IMR-90 (cell line): ENCODE data around the gene COLEC12. TPM values are rescaled to one million over a fixed set of nuclear protein-coding genes. Genes with fewer than 3 reads are reported as not detected.

Source experiments
- ATAC-seq: fragments of 200-7000 bp; cut with Tn5 transposase; 2 replicates; pipeline ENCODE4 v1.9.1; 2020; ENCODE audit warnings: low read depth, mild to moderate bottlenecking, moderate library complexity
- BruUV-seq: library from RNA; stranded (reverse); fragments of 400-500 nt; replicated peaks from 2 replicates; lab custom pipeline; 2021; lab: Mats Ljungman, UMichigan
- CTCF ChIA-PET: fragments of 300-600 bp; formaldehyde crosslinking; extraction: SDS; loops from one replicate; lab custom pipeline; 2021; ENCODE audit warnings: antibody characterized with exemption; lab: Yijun Ruan, JAX
- POLR2A ChIA-PET: fragments of 300-600 bp; sonication (Branson Sonifier 250); formaldehyde crosslinking; loops from one replicate; lab custom pipeline; 2022; ENCODE audit warnings: antibody characterized with exemption; ENCODE audit not compliant: unreplicated experiment; lab: Charles Lee
- DNase-seq: peaks from one replicate; pipeline ENCODE4 v3.0.0; 2013
- H2AFZ ChIP-seq: replicated peaks from 2 replicates; pipeline ENCODE3; 2013; ENCODE audit warnings: low read length, mild to moderate bottlenecking; ENCODE audit not compliant: poor library complexity
- H2AK5ac ChIP-seq: 2 replicates; pipeline ENCODE4 v1.6.1; 2013; ENCODE audit warnings: low read depth, low read length, inconsistent platforms
- H2AK9ac ChIP-seq: replicated peaks from 2 replicates; pipeline ENCODE3; 2013; ENCODE audit warnings: mild to moderate bottlenecking, low read depth, low read length, moderate library complexity; ENCODE audit not compliant: poor library complexity
- H2BK120ac ChIP-seq: 2 replicates; pipeline ENCODE4 v1.6.1; 2013; ENCODE audit warnings: low read depth, low read length, inconsistent platforms
- H2BK15ac ChIP-seq: 3 replicates; pipeline ENCODE4 v1.6.1; 2013; ENCODE audit warnings: low read depth, low read length, inconsistent platforms
- H2BK20ac ChIP-seq: 2 replicates; pipeline ENCODE4 v1.6.1; 2013; ENCODE audit warnings: low read depth, mild to moderate bottlenecking, inconsistent platforms, low read length, moderate library complexity
- H2BK5ac ChIP-seq: 2 replicates; pipeline ENCODE4 v1.6.1; 2013; ENCODE audit warnings: mild to moderate bottlenecking, low read depth, low read length, inconsistent platforms; ENCODE audit not compliant: poor library complexity, severe bottlenecking
- H3K14ac ChIP-seq: replicated peaks from 2 replicates; pipeline ENCODE4 v1.6.1; 2013; ENCODE audit warnings: low read depth, low read length, inconsistent platforms
- H3K18ac ChIP-seq: 2 replicates; pipeline ENCODE4 v1.6.1; 2013; ENCODE audit warnings: low read depth, low read length, control low read depth
- H3K23ac ChIP-seq: 2 replicates; pipeline ENCODE4 v1.6.1; 2013; ENCODE audit warnings: low read depth, low read length, inconsistent platforms
- H3K27ac ChIP-seq: 2 replicates; pipeline ENCODE4 v1.5.1; 2013; ENCODE audit warnings: mild to moderate bottlenecking, control low read depth, low read length; ENCODE audit not compliant: insufficient read depth
- H3K27me3 ChIP-seq: 2 replicates; pipeline ENCODE4 v1.6.1; 2013; ENCODE audit warnings: low read length; ENCODE audit not compliant: control insufficient read depth, insufficient read depth
- H3K36me3 ChIP-seq: 2 replicates; pipeline ENCODE4 v1.6.1; 2013; ENCODE audit warnings: low read length, mixed read lengths; ENCODE audit not compliant: control insufficient read depth, insufficient read depth
- H3K4ac ChIP-seq: 2 replicates; pipeline ENCODE4 v1.6.1; 2013; ENCODE audit warnings: low read depth, low read length, inconsistent platforms
- H3K4me1 ChIP-seq: 2 replicates; pipeline ENCODE4 v1.6.1; 2013; ENCODE audit warnings: low read length, mixed read lengths; ENCODE audit not compliant: control insufficient read depth, insufficient read depth
- H3K4me2 ChIP-seq: 2 replicates; pipeline ENCODE4 v1.6.1; 2013; ENCODE audit warnings: low read depth, mild to moderate bottlenecking, control low read depth, low read length, moderate library complexity
- H3K4me3 ChIP-seq: 2 replicates; pipeline ENCODE4 v1.5.1; 2013; ENCODE audit warnings: low read depth, mild to moderate bottlenecking, control low read depth, low read length, moderate library complexity; ENCODE audit not compliant: insufficient read depth
- H3K56ac ChIP-seq: 2 replicates; pipeline ENCODE4 v1.6.1; 2013; ENCODE audit warnings: low read length, inconsistent platforms; ENCODE audit not compliant: insufficient read depth; ENCODE audit errors: extremely low read depth
- H3K79me1 ChIP-seq, 2 experiments: 2 replicates each; pipeline ENCODE4 v1.6.1; 2013; ENCODE audit warnings: low read length in 2 of 2, inconsistent platforms in 1 of 2, low read depth in 1 of 2
- H3K9ac ChIP-seq: 2 replicates; pipeline ENCODE4 v1.6.1; 2013; ENCODE audit warnings: low read depth, low read length, control low read depth
- H3K9me1 ChIP-seq: 2 replicates; pipeline ENCODE4 v1.6.1; 2013; ENCODE audit warnings: low read length, inconsistent platforms; ENCODE audit not compliant: insufficient read depth
- H3K9me3 ChIP-seq: 2 replicates; pipeline ENCODE4 v1.6.1; 2013; ENCODE audit warnings: low read length; ENCODE audit not compliant: control insufficient read depth, insufficient read depth
- H4K20me1 ChIP-seq: 2 replicates; pipeline ENCODE4 v1.6.1; 2013; ENCODE audit warnings: low read length, inconsistent platforms; ENCODE audit not compliant: insufficient read depth
- H4K5ac ChIP-seq: 2 replicates; pipeline ENCODE4 v1.6.1; 2013; ENCODE audit warnings: mild to moderate bottlenecking, low read depth, low read length, control low read depth
- H4K8ac ChIP-seq, 2 experiments: 2 replicates each; pipeline ENCODE4 v1.6.1; 2013; ENCODE audit warnings: low read depth in 2 of 2, low read length in 2 of 2, control low read depth in 1 of 2, inconsistent platforms in 1 of 2
- H4K91ac ChIP-seq: 2 replicates; pipeline ENCODE4 v1.6.1; 2013; ENCODE audit warnings: low read depth, low read length, inconsistent platforms; ENCODE audit not compliant: insufficient read depth
- CEBPB ChIP-seq: IDR thresholded peaks from 2 replicates; pipeline ENCODE4 v1.6.1; 2012; ENCODE audit warnings: low read depth, low read length, improper control_type of control experiment
- CHD1 ChIP-seq: IDR thresholded peaks from 2 replicates; pipeline ENCODE4 v1.6.1; 2012; ENCODE audit warnings: low read depth, low read length, improper control_type of control experiment
- ELK1 ChIP-seq: fragments of 150-350 bp; IDR thresholded peaks from 2 replicates; pipeline ENCODE4 v1.6.1; 2016; ENCODE audit warnings: low read depth, mild to moderate bottlenecking, low read length, moderate library complexity, borderline replicate concordance
- FOS ChIP-seq: fragments of 150-350 bp; IDR thresholded peaks from 2 replicates; pipeline ENCODE4 v1.6.1; 2016; ENCODE audit warnings: low read depth, low read length
- MAFK ChIP-seq: IDR thresholded peaks from 2 replicates; pipeline ENCODE4 v1.6.1; 2012; ENCODE audit warnings: low read depth, low read length, improper control_type of control experiment
- MXI1 ChIP-seq: IDR thresholded peaks from 2 replicates; pipeline ENCODE4 v1.6.1; 2012; ENCODE audit warnings: low read depth, mild to moderate bottlenecking, low read length, moderate library complexity, borderline replicate concordance
- NFE2L2 ChIP-seq: fragments of 150-350 bp; IDR thresholded peaks from 2 replicates; pipeline ENCODE4 v1.6.1; 2016; ENCODE audit warnings: low read depth, mild to moderate bottlenecking, low read length
- RFX5 ChIP-seq: IDR thresholded peaks from 2 replicates; pipeline ENCODE4 v1.8.0; 2012; ENCODE audit warnings: low read depth, mild to moderate bottlenecking, low read length, moderate library complexity
- SMC3 ChIP-seq: fragments of 150-350 bp; IDR thresholded peaks from 2 replicates; pipeline ENCODE4 v1.6.1; 2016; ENCODE audit warnings: low read depth, mild to moderate bottlenecking, antibody characterized with exemption, low read length, moderate library complexity
- WGBS, 2 experiments: methylation state at CpG; one replicate each; pipeline versions ENCODE4 v1.1.5 to v1.1.7; 2013; ENCODE audit warnings: missing lambda C conversion rate in 2 of 2; ENCODE audit not compliant: insufficient read length in 1 of 2; ENCODE audit errors: extremely low coverage in 2 of 2; 5-methylcytosine and 5-hydroxymethylcytosine counted together
- dilution Hi-C: fragments of 300-500 bp; cut with HindIII; formaldehyde crosslinking; loops from one replicate; pipeline ENCODE4 v1.14.3; 2018; ENCODE audit warnings: low sequenced_read_pairs; ENCODE audit not compliant: unreplicated experiment
- in situ Hi-C: fragments of 300-500 bp; cut with MboI; formaldehyde crosslinking; loops from 3 replicates; pipeline ENCODE4 v1.14.3; 2019; ENCODE audit warnings: low sequenced_read_pairs, inconsistent platforms, mixed read lengths
- intact Hi-C: fragments of 100-400 bp; cut with micrococcal nuclease; formaldehyde crosslinking; loops from 2 replicates; pipeline ENCODE4 v1.10.0; 2022
- polyA plus RNA-seq, 3 experiments: library from polyadenylated mRNA; depleted of rRNA; stranded (reverse); fragments of >200 nt; gene quantifications; 2 replicates each; pipeline ENCODE4 v1.2.3, GENCODE V29; 2012; ENCODE audit warnings: low replicate concordance in 1 of 3
- total RNA-seq: library from RNA; depleted of rRNA; stranded (reverse); fragments of >200 nt; gene quantifications from 2 replicates; pipeline ENCODE4 v1.2.3, GENCODE V29; 2012

COLEC12 gene
- total and polyA plus RNA-seq, 2 of the 4 experiments (the other 2 are of a cell fraction) = 1.0 to 2.3 TPM

DNA sequence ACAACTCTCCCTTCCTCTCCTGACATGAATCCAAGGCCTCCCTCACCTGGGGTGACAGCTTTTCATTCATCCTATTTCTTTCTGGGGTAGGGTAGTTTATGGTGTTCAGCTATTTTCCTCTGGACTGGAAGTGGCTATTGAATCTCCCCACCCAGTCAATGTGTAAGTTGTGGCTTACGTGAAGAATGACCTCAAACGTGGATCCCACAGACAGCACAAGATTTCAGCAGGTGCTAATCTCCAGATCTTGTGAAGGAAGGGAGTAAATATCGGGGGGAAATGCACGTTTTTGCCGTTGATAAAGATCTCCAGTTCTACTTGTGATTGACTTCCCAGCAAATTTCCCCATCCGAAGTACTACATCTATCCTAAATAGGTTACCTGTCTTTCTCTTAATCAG lies 161.3 kb downstream of the COLEC12 start:
- dilution Hi-C loops = no loop called here
- ChIA-PET CTCF (interaction anchor here (0.6 kb wide), 1 partner anchor 72 kb away, joined by 3 read pairs; no protein-coding TSS in a partner anchor), POLR2A (interaction anchor here (0.6 kb wide), 1 partner anchor 36 kb away, joined by 5 read pairs; no protein-coding TSS in a partner anchor)
- no peak overlapping the region for H3K4ac ChIP-seq
- no peak overlapping the region for H2BK5ac ChIP-seq
- ATAC-seq = no peak
- no peak overlapping the region for H3K18ac ChIP-seq
- DNase-seq = no peak
- no peak overlapping the region for H3K4me2 ChIP-seq
- no peak overlapping the region for H3K23ac ChIP-seq
- H4K20me1 ChIP-seq = no peaks in the 10 kb centered on the region; the same call in 1 of the 2 replicates
- no peaks in the 10 kb centered on the region for H3K9me3 ChIP-seq
- no peak overlapping the region for H2BK20ac ChIP-seq
- no peak overlapping the region for H2AK5ac ChIP-seq
- no peak overlapping the region for H2AFZ ChIP-seq
- H2BK15ac ChIP-seq = no peak overlapping the region
- H3K36me3 ChIP-seq = no peaks in the 10 kb centered on the region
- no peak overlapping the region for H4K8ac ChIP-seq
- no peak overlapping the region for H3K27ac ChIP-seq
- H2BK120ac ChIP-seq = no peak overlapping the region
- H3K4me1 ChIP-seq = no peaks in the 10 kb centered on the region
- H3K56ac ChIP-seq = no peak overlapping the region
- H4K5ac ChIP-seq = no peak overlapping the region
- H3K79me1 ChIP-seq = no peaks in the 10 kb centered on the region
- no peak overlapping the region for H2AK9ac ChIP-seq
- no TSS peak for BruUV-seq
- in situ Hi-C loops = no loop called here
- H3K4me3 ChIP-seq = no peak overlapping the region
- H3K14ac ChIP-seq = no peak overlapping the region
- TF ChIP-seq RFX5 (no peak), CEBPB (no peak), ELK1 (no peak), MXI1 (no peak), FOS (no peak), MAFK (no peak), NFE2L2 (no peak), CHD1 (no peak), SMC3 (no peak)
- no CpG with 5 or more reads among the region's 6 CpGs for WGBS, 2 experiments
- peaks cover 50% of the 10 kb centered on the region for H3K27me3 ChIP-seq
- intact Hi-C loops = no loop called here
- H4K91ac ChIP-seq = no peak overlapping the region
- H3K9ac ChIP-seq = no peak overlapping the region
- no peaks in the 10 kb centered on the region for H3K9me1 ChIP-seq
